ACC112 (cell line): Measurements from ENCODE around the gene SEMA4D.

Experiments
- H2AFZ ChIP-seq: fragments of 200-600 bp; sonication (generic); one replicate; pipeline ENCODE4 v1.6.0; 2017; ENCODE audit warnings: antibody characterized with exemption, low read length; ENCODE audit not compliant: unreplicated experiment
- H3K27ac ChIP-seq: fragments of 200-600 bp; sonication (generic); 2 replicates; pipeline ENCODE4 v1.5.1; 2014; ENCODE audit warnings: low read depth, mild to moderate bottlenecking, antibody characterized with exemption, low read length, moderate library complexity
- H3K27me3 ChIP-seq: fragments of 200-600 bp; sonication (generic); 2 replicates; pipeline ENCODE4 v1.6.1; 2014; ENCODE audit warnings: mild to moderate bottlenecking, antibody characterized with exemption, low read length, moderate library complexity, mixed read lengths; ENCODE audit not compliant: insufficient read depth
- H3K36me3 ChIP-seq: fragments of 200-600 bp; sonication (generic); 2 replicates; pipeline ENCODE4 v1.6.1; 2016; ENCODE audit warnings: mild to moderate bottlenecking, antibody characterized with exemption, low read length, moderate library complexity, mixed read lengths; ENCODE audit not compliant: insufficient read depth
- H3K4me1 ChIP-seq: fragments of 200-600 bp; sonication (generic); one replicate; pipeline ENCODE4 v1.6.1; 2016; ENCODE audit warnings: low read length, mixed read lengths; ENCODE audit not compliant: insufficient read depth, unreplicated experiment, control insufficient read depth
- H3K4me3 ChIP-seq: fragments of 200-600 bp; sonication (generic); 2 replicates; pipeline ENCODE4 v1.5.1; 2014; ENCODE audit warnings: mild to moderate bottlenecking, low read depth, low read length
- H3K79me2 ChIP-seq: fragments of 200-600 bp; sonication (generic); one replicate; pipeline ENCODE4 v1.6.0; 2016; ENCODE audit warnings: low read length; ENCODE audit not compliant: control insufficient read depth, unreplicated experiment, insufficient read depth

Gene SEMA4D

DNA sequence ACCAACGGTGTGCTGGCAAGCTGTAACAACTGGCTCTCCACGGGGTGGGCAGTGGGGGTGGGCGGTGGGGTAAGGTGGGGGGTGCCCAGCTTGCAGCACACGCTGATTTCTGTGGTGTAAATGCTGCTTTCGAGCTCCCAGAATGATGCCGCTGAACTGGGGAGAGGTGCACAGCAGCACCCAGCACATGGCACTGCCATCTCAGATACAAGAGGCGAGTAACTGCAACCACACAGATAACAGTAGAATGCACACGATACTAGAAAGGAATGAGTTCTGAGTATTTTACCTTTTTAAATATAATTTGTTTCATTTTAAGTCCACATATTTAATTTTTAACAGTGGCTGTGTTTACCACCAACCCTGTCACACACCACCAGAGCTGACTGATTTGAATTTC is 87.9 kb downstream of the SEMA4D start:
- no peak overlapping the region for H2AFZ ChIP-seq
- H3K4me3 ChIP-seq = no peak overlapping the region
- no peak overlapping the region for H3K27ac ChIP-seq
- peaks cover 28% of the 10 kb centered on the region; the same call in 1 of the 2 replicates for H3K27me3 ChIP-seq
- H3K4me1 ChIP-seq = no peaks in the 10 kb centered on the region
- no peaks in the 10 kb centered on the region for H3K79me2 ChIP-seq
- no peaks in the 10 kb centered on the region for H3K36me3 ChIP-seq

DNA sequence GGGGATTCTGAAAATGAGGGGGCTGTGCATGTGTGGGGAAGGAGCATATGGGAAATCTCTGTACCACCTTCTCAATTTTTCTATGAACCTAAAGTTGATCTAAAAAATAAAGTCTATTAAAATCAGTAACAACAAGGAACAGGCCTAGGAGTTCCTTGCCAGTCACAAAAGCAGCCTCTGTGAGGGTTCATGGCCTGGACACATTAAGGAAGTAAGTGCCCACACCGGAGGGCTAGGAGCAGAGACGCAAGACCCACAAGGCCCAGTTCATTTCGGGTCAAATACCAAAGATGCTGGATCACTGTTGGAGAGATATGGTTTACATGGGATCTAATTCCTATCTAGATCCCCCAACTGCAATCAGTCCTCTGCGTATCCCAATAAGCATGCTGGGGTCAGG is 88.4 kb downstream of the SEMA4D start:
- no peak overlapping the region for H3K27ac ChIP-seq
- peaks cover 28% of the 10 kb centered on the region; the same call in 1 of the 2 replicates for H3K27me3 ChIP-seq
- no peaks in the 10 kb centered on the region for H3K4me1 ChIP-seq
- H2AFZ ChIP-seq = no peak overlapping the region
- no peaks in the 10 kb centered on the region for H3K36me3 ChIP-seq
- no peaks in the 10 kb centered on the region for H3K79me2 ChIP-seq
- no peak overlapping the region for H3K4me3 ChIP-seq

DNA sequence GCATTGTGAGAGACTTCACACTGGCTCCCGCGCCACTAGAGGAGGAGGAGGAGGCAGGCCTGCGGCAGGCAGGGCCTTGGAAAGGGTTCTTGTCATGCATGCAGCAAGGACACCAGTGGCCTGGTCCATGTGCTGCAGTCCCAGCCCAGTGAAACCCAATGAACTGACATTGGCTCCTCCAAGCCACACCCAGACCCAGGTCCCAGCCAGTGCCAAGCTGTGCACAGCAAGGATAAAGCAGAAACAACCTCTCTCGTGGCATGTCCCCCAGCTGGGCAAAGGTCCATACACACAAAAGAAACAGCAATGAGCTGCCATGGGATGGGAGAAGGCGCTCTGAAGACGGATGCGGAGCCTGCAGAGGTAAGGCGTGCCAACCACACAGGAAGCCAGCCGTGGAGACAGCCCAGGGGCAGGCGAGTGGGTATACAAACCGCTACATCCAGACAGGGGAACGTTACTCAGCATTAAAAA is 89.2 kb downstream of the SEMA4D start:
- Histone ChIP-seq H3K4me1 (no peaks in the 10 kb centered on the region), H3K27ac (no peak overlapping the region), H3K27me3 (peaks cover 28% of the 10 kb centered on the region; the same call in 1 of the 2 replicates), H2AFZ (no peak overlapping the region), H3K4me3 (no peak overlapping the region), H3K36me3 (no peaks in the 10 kb centered on the region), H3K79me2 (no peaks in the 10 kb centered on the region)

DNA sequence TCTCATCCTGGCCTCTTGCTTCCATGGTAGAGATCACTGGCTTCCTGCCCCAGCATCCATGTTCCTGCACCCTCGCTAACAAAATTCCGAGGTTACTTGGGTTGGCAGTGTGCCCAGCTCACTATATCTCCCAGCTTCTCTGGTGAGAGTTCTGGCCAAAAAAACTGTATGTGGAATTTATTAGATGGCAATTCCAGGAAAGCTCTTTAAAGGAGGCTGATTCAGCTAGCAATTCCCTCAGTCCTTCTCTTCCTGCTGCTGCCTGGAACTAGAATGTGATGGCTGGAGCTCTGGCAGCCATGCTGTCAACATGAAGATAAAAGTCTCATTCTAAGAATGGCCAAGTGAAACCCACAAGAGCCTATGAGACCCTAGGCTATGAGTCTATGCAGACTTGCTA is 90.8 kb downstream of the SEMA4D start:
- Histone ChIP-seq H3K4me1 (no peaks in the 10 kb centered on the region), H3K4me3 (no peak overlapping the region), H2AFZ (no peak overlapping the region), H3K27me3 (peaks cover 28% of the 10 kb centered on the region; the same call in 1 of the 2 replicates), H3K36me3 (no peaks in the 10 kb centered on the region), H3K27ac (no peak overlapping the region), H3K79me2 (no peaks in the 10 kb centered on the region)

DNA sequence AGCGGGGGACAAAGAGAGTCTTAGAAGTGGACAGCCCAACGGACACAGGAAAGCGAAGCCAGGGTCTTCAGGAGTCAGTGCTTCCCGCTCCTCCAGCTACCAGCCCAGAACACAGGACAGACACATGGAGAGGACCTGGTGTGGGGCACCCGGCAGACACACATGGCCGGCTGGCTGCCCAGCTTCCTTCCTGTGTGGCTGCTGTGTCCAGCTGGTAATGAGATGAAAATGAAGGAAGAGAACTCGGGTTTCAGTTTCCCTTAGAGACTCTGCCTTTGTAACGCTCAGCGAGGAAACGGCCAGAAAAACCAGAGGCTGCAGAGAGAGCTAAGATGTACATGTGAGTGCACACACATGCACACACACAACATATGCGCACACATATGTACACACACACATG is 92.1 kb downstream of the SEMA4D start:
- H3K27me3 ChIP-seq = peaks cover 23% of the 10 kb centered on the region
- no peak overlapping the region for H2AFZ ChIP-seq
- H3K36me3 ChIP-seq = no peaks in the 10 kb centered on the region
- no peak overlapping the region for H3K27ac ChIP-seq
- H3K79me2 ChIP-seq = no peaks in the 10 kb centered on the region
- H3K4me1 ChIP-seq = no peaks in the 10 kb centered on the region
- H3K4me3 ChIP-seq = no peak overlapping the region

DNA sequence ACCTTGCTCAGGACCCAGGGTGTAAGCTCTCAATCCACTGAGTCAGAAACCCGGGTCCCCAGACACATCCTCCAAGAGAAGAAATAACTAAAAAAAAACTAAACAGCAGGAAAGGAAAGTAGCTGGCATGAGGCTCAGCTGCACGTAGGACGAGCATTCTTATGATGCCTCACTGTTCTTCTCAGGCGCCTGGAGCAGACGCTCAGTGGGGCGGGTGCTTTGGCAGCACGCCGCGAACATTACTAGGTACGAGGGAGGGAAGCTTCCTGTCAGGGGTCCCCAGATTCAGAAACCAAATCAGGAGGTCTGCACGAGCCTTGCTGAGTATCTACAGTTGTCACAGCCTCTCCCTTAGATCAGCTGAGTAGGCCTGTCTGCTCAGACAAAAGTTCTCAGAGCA is 93.8 kb downstream of the SEMA4D start:
- Histone ChIP-seq H3K79me2 (no peaks in the 10 kb centered on the region), H2AFZ (no peak overlapping the region), H3K36me3 (no peaks in the 10 kb centered on the region), H3K4me1 (no peaks in the 10 kb centered on the region), H3K4me3 (no peak overlapping the region), H3K27me3 (peaks cover 24% of the 10 kb centered on the region), H3K27ac (no peak overlapping the region)

DNA sequence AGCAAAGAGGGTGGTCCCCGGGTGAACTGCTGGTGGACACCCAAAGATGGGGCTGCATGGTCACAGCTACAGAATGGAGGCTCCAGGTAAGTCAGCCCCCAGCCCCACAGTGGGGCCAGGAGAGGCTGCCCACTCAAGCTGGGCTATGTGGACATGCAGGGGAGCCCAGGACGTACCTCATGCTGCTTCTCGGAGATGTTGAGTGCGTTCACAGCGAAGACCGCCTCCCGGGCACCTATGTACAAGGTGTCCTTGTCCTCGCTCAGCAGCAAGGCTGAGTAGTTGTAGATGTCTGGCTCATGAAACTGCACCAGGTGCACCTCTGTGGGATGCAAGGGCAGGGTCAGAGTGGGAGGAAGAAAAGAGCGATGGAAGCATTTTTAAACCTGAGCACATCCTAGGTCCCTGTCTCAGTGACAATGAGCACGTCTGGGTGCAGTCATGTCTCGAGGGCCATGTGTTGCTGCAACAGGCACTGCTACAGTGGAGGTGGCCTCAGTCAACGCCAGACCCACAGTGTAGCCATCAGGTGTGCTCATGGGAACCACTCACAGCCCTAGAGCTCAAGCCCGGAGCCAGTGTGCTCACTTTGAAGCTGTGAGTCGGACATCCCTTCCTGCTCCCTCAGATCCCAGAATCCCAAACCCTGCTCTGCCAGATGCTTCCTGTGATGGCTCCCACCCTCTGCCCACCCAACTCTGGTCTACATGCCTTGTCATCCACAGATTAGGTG is 95.1 kb downstream of the SEMA4D start:
- H2AFZ ChIP-seq = no peak overlapping the region
- H3K27me3 ChIP-seq = peaks cover 19% of the 10 kb centered on the region
- no peaks in the 10 kb centered on the region for H3K4me1 ChIP-seq
- no peaks in the 10 kb centered on the region for H3K36me3 ChIP-seq
- H3K4me3 ChIP-seq = no peak overlapping the region
- H3K27ac ChIP-seq = no peak overlapping the region
- no peaks in the 10 kb centered on the region for H3K79me2 ChIP-seq

DNA sequence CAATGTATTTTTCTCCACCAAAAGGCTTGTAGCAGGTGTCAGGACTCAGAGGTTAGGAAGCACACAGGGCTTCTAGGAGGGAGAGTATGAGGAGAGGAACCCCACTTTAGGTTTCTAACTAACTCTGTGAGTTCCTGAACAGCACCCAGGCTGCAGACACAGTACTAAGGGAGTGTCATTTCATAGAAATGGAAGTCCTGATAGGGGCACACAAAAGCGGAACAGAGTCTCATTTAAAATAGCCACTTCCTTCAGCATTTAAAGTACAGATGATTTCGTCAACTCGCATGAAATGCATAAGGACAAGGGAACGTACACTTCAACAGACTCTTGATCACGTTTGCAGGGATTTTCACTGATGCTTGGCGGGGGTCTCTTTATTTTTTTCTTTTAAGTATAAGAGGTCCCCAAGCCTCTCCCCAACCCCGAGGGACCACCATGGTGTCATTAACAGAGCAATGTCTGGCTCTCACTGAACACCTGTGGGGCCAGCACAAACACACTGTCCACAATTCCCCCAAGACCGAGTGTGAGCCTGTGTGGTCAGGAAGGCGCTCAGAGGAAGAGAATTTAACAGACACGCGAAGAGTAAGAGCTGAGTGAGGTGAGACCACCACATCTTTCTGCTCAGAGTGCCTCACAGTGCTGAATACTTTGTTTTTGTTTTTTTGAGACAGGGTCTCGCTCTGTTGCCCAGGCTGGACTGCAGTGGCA is 97.4 kb downstream of the SEMA4D start:
- H3K27ac ChIP-seq = no peak overlapping the region

DNA sequence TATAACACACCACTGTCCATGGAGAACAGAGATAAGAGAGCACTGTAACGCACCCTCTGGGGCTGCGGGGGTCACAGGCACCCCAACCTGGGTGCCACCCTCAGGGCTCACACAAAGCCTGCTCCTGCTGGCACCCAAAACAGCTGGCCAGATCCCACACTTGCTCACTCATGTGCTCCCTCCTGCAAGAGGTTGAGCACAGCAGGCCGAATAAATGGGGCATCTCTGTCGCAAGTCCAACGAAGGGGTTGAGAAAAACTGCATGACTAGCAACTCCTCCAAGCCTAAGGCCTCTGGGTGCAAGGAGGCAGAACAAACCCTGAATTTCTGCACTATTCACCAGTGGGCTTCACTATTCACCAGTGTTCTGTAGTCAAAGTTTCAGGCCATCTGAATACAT is 99.3 kb downstream of the SEMA4D start:
- Histone ChIP-seq H3K27me3 (peaks cover 21% of the 10 kb centered on the region), H3K36me3 (no peaks in the 10 kb centered on the region), H3K79me2 (no peaks in the 10 kb centered on the region)

More for the DNA sequence above, 97.4 kb downstream of the SEMA4D start:
- H3K4me3 ChIP-seq = no peak overlapping the region
- H3K79me2 ChIP-seq = no peaks in the 10 kb centered on the region
- H3K4me1 ChIP-seq = no peaks in the 10 kb centered on the region
- H3K27me3 ChIP-seq = peaks cover 14% of the 10 kb centered on the region
- H2AFZ ChIP-seq = no peak overlapping the region
- H3K36me3 ChIP-seq = no peaks in the 10 kb centered on the region

DNA sequence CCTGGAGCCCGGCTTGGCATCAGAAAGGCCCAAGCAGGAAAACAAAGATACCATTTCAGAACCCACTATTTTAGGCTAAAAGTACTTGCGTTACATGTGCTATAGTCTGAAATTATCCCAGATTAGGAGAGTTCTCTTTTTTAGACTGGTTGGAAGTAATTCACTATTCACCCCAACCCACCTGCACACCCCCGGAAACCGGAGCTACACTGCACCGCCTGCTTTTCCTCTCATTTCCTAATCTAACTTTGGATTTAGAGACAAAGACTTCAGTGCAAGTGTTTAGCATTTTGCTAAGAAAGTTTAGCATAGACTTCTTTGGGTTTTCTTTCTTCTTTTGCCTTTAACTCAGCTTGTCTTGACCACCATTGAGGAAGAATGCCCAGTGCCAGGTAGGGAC is 100.4 kb downstream of the SEMA4D start:
- no peak overlapping the region for H3K4me3 ChIP-seq
- H3K36me3 ChIP-seq = no peaks in the 10 kb centered on the region
- H3K27ac ChIP-seq = no peak overlapping the region
- peaks cover 27% of the 10 kb centered on the region for H3K27me3 ChIP-seq
- no peaks in the 10 kb centered on the region for H3K79me2 ChIP-seq
- H3K4me1 ChIP-seq = no peaks in the 10 kb centered on the region
- H2AFZ ChIP-seq = no peak overlapping the region

More for the DNA sequence above, 99.3 kb downstream of the SEMA4D start:
- Histone ChIP-seq H3K27ac (no peak overlapping the region), H3K4me1 (no peaks in the 10 kb centered on the region), H3K4me3 (no peak overlapping the region), H2AFZ (no peak overlapping the region)
